B cell (primary cell): Measurements from ENCODE around the gene MAPK4.

Experiments
- EZH2 ChIP-seq: IDR thresholded peaks from 2 replicates; pipeline ENCODE4 v1.6.1; 2012; ENCODE audit warnings: borderline replicate concordance, low read depth, mild to moderate bottlenecking, moderate library complexity, low read length; ENCODE audit not compliant: insufficient read depth, poor library complexity, severe bottlenecking
- TF ChIP-seq, protein P1 (sequence below): fragments of 200-600 bp; IDR thresholded peaks from one replicate; pipeline ENCODE4 v1.8.0; 2022; ENCODE audit warnings: antibody characterized with exemption, mild to moderate bottlenecking

DNA sequence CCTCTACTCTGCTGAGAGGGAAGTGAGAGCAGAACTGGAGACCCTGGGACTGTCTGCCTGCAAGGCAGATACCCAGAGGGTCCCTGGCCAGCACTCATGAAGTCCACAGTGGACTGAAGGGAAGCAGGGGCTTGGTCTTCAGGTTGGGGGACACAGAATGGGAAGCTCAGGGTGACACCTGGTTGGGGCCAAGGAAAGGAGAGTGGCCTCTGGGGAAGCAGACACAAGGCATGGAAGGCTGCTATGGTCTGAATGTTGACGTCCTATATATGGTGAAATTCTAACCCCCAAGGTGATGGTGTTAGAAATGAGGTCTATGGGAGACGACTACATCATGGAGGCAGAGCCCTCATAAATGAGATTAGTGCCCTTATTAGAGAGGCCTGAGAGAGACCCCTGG, 190.7 kb downstream of the MAPK4 start:
- TF ChIP-seq, protein P1, sequence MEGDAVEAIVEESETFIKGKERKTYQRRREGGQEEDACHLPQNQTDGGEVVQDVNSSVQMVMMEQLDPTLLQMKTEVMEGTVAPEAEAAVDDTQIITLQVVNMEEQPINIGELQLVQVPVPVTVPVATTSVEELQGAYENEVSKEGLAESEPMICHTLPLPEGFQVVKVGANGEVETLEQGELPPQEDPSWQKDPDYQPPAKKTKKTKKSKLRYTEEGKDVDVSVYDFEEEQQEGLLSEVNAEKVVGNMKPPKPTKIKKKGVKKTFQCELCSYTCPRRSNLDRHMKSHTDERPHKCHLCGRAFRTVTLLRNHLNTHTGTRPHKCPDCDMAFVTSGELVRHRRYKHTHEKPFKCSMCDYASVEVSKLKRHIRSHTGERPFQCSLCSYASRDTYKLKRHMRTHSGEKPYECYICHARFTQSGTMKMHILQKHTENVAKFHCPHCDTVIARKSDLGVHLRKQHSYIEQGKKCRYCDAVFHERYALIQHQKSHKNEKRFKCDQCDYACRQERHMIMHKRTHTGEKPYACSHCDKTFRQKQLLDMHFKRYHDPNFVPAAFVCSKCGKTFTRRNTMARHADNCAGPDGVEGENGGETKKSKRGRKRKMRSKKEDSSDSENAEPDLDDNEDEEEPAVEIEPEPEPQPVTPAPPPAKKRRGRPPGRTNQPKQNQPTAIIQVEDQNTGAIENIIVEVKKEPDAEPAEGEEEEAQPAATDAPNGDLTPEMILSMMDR = no peak
- no peak for TF ChIP-seq EZH2
